ENCODE measurements around the gene IPPK.

The IPPK gene

DNA sequence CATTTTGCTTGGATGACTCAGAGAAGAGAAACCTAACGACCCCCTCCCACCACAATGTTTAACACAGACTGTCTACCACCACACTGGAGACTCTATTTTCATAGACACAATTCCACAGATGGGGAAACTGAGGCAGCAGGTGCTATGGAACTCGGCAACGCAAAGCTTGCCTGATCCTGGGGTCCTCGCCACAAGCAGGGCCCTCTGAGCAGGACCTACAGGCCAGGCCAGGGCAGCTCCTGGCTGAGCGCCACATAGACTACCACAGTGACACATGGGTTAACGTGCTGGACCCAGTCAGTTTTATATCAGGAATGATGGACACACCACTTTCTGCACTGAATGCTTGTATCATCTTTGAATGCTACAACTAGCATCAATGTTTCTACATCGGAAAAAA is 11.8 kb downstream of the IPPK start:
- in situ Hi-C loops (cut with MboI; ENCODE audit: low sequenced_read_pairs) = no loop called here

DNA sequence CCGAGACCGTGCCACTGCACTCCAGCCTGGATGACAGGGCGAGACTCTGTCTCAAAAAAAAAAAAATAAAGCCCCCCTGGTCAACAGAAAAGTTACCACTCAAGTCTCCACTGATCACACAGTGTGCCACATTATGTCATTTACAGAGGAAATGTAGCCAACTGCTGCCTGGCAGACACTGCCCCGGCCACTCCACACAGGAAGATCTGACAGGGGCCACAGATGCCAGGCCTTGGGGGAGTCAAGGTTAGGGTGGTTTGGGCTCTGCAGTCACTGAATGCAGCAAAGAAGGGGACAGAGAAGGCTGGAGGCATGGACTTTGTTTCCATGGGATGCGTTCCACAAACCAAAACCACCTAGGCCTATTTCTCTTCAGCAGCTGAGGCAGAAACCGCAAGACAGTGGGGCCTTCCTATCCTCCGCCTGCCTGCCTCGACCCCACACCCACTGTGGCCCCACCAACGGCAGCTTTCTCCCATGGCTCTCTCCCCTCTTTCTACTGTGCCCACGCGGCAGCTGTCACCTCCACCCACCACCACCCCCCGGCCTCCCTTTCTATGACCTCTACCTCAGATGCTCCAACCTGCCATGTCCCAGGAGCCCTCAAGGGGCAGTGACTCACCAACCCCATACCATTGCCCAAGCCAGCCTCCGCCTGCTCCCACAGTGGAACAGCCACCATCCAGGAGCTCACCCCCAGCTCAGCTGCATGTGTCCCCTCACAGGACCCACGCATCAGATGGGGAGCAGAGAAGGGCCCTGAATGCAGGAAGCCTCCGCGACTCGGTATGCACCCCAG is 12.4 kb downstream of the IPPK start:
- in situ Hi-C loops (cut with MboI; ENCODE audit: low sequenced_read_pairs) = no loop called here

DNA sequence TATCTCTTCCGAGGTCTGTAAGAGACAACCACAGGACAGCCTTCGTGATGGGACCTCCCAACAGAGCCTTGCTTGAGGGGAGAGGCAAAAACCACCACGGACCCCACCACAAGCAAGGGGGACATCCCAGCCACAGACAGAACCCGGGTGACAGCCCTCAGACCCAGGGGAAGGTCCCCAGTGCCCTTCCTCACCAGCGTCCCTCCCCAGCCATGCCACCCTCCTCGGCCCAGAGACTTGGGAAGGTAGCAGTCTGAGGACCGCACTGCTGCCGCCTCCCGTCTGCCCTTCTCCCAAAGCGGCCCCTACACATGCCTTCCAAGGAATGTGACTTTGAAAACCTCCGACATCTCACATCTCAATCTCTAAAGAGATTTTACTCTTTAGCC is 13.4 kb downstream of the IPPK start:
- in situ Hi-C loops (cut with MboI; ENCODE audit: low sequenced_read_pairs) = no loop called here

DNA sequence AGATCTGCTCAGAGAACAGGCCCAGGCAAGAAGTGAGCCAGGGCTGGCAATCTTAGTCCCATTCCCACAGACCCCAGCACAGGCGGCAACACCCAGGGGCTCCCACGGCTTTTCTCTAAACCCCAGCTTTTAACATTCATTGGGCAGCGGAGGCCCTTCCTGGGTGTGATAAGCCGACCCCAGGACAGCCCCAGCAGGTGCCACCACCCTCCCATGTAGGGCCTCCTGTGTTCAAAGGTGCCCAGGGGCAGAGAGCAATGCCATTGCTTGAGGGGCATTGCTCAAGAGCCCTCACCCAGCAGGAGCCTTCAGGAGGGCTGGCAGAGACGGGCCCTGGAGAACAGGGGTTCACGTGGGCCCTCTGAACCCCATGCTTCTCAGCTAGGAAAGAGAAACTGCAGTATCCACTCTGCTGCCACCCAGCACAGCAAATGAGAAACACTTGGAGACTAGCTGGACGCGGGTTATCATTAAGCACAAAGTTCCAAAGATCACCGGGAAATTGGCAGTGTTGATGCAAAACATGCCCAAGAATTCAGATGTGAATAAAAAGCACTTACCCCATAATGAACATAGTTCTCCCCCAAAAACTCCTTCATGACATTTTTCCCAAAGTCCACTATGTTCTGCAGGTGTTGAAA is 13.9 kb downstream of the IPPK start:
- in situ Hi-C loops (cut with MboI; ENCODE audit: low sequenced_read_pairs) = no loop called here

GRCh38 chr9:92655366-92655765 is 14.6 kb downstream of the IPPK start:
- in situ Hi-C loops (cut with MboI; ENCODE audit: low sequenced_read_pairs) = no loop called here

DNA sequence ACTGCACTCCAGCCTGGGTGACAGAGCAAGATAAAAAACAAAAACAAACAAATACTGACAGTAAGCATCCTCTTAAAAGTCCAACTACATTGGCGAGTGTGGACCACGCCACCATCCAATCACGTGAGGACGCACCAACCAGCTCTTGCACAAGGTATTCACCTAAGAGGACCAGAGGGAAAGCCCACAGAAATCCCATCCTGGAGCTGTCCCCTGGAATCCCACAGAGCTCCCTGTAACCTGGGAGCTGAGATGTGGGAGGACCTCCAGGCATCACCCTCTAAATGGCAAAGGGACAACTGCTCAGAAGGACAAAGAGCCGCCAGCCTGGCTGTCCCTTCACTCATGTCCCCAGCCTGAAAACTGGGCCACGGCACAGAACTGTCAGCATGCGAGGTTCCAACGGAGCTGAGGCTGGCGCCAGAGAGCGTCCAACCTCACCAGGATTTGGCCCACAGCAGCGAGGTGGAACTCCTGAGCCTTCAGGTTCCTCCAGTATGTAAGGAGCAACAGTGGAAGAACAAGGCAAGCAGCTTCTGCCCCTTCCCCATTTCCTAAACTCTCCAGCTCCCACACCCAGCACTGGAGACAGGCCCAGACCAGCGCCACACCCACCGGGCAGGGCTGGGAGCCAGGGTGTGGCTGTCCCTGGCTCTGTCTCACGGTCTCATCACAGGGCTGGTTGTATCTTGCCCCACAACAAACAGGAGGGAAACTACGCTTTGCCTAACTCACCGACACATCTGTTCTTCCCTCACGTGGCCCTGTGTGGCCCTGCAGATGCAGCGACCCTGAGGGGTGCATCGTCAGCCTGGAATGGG is 15.2 kb downstream of the IPPK start:
- in situ Hi-C loops (cut with MboI; ENCODE audit: low sequenced_read_pairs) = no loop called here

- in situ Hi-C loops (cut with MboI; ENCODE audit: low sequenced_read_pairs) = no loop called here
Observed at GRCh38 chr9:92652461-92652860, 17.5 kb downstream of the IPPK start.

DNA sequence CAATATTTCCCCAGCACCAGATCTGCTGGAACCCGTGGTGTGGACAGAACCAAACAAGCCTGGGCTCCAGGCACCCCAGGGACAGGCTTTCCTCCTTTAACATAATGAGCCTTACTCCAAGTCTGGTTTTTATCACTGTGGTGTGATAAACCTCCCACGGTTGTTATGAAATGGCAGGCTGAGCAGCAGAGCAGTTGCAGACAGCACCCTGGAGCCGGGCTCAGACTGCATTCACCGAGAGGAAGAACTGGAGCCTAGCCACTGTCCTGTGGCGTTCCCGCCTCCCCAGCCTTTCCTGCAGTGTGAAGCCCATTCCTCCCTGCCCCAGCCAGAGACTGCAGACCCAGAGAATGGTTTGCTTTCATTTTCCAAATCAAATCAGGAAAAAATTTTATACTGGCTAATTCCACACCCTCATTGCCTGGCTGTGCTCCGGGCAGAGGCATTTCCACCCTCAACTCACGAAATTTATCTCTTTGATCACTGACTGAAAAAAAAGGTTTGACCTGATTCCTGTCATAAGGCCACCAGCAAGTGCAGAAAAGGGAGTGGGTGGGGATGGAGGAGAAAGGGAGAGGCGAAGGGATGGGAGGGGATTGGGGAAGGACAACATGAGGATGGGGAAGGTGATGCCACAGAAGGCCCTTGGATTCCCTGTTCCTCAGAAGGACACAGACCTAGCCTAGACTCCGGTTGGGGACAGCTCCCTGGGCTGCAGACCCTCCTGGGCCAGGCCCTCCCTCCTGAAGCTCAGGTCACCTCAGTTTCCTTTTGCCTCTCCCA is 18.9 kb downstream of the IPPK start:
- in situ Hi-C loops (cut with MboI; ENCODE audit: low sequenced_read_pairs) = no loop called here

DNA sequence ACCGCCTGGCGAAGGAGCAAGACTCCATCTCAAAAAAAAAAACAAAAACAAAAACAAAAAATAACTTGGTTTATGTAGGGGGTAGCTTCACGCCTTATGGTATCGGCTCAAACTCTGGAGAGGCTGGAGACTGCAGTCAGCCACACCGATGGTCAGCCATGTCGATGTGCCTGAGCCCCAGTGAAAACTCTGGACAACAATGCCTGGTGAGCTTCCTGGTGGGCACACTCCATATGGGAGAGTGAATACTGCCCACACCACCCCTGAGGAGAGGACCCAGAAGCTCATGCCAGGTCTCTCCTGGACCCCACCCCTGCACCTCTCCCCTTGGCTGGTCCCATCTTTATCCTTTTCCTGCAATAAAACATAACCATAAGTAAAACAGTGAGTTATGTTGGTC is 19.6 kb downstream of the IPPK start:
- in situ Hi-C loops (cut with MboI; ENCODE audit: low sequenced_read_pairs) = no loop called here

DNA sequence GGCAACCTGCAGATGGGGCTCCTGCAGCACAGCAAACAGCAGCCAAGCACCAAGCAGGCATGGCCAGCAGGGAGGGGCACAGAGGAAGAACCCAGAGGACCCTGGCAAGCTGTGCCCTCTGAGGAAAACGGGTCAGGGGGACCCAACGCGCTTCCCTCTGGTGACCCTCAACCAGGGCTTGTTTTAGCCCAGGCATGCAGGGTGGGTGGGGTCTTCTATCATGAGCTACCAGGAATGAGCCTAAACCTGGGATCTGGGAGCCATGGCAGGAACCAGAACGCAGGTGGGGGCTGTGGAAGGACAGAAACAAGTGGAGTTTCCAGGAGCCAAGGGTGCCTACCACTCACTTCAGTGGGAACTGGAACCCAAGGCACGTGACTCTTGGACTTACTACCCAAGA is 20.9 kb downstream of the IPPK start:
- in situ Hi-C loops (cut with MboI; ENCODE audit: low sequenced_read_pairs) = loop anchor here (25.0 kb wide), 1 partner anchor 512 kb away; no protein-coding TSS in a partner anchor

DNA sequence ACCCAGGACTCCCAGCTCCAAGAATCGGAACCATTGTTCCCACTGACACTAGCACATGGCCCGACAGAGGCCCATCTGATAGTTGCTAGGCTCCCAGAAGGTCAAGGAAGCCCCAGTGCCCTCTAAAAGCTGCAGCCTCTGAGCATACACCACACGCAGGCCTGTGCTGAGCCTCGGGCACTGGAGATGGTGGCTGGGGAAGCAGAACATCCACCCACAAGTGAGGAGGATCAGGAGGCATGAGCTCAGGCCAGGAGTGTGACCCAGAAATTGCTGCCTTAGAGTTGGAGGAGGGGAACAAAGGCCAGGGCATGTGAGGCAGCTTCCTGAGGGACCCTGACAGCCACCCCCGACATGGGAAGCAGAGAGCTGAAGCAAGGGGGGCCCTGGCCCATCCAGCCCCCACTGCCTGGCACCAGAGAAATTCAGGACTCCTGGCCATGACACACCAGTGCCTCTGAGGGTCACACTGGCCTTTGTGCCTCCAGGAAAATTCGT is 21.4 kb downstream of the IPPK start:
- in situ Hi-C loops (cut with MboI; ENCODE audit: low sequenced_read_pairs) = loop anchor here (25.0 kb wide), 1 partner anchor 511 kb away; no protein-coding TSS in a partner anchor

GRCh38 chr9:92647671-92648473 is 22.1 kb downstream of the IPPK start:
- in situ Hi-C loops (cut with MboI; ENCODE audit: low sequenced_read_pairs) = loop anchor here (25.0 kb wide), 1 partner anchor 511 kb away; no protein-coding TSS in a partner anchor

- in situ Hi-C loops (cut with MboI; ENCODE audit: low sequenced_read_pairs) = loop anchor here (25.0 kb wide), 1 partner anchor 508 kb away; no protein-coding TSS in a partner anchor
Observed at GRCh38 chr9:92645041-92645440, 24.9 kb downstream of the IPPK start.

DNA sequence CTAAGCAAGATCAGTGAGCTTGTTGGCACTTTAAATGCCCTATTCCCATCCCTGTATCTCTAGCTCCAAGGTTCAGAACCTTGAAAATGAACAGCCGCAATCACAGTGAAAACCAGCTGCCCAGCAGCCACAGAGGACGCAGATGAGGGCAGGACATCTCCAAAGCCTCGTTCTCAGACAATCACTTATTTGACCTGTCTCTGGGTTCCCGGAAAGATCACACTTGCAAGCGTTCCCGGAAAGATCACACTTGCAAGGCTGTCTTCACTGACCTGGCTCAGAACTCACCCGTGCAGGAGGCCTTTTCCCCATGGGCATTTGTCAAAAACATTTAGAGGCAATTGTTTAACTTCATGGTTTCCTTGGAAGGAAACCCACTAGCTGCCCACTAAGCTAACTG is 25.7 kb downstream of the IPPK start:
- in situ Hi-C loops (cut with MboI; ENCODE audit: low sequenced_read_pairs) = loop anchor here (25.0 kb wide), 1 partner anchor 507 kb away; no protein-coding TSS in a partner anchor

DNA sequence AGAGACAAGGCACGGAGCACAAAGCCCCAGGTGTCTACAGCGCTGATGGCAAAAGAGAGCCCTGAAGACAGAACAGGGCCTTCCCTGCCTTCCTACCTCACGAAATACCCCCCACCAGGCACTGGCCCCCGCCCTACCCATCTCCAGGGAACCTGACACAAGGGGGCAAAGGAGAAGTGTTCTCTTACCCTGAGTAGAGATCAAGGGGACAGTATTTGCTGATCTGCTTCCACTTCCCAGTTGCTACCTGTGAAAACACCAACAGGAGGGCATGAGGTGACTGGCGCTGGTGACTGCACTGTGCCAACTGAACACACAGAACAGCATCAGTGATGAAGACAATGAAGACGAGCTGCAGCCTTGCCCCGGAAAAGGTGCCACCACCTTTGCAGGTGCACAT is 27.4 kb downstream of the IPPK start:
- in situ Hi-C loops (cut with MboI; ENCODE audit: low sequenced_read_pairs) = loop anchor here (25.0 kb wide), 1 partner anchor 505 kb away; no protein-coding TSS in a partner anchor

DNA sequence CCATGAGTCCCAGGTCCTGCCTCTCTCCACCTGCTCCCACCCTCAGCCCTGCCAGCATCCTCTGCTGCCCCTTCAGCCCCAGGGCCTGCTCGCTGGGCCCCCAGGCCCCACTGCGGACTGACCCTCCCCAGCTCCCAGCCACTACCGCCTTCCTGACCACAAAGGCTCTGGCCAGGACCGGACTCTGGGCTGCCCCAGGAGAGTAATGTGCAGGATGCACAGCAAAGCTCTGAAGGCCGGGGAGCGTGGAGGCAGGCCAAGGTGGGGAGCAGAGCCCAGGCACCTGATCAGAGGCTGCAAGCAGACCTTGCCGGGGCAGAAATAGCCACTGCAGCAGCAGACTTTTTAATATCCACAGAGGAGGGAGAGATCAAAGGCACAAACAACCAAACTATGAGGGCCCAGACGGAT is 27.9 kb downstream of the IPPK start:
- in situ Hi-C loops (cut with MboI; ENCODE audit: low sequenced_read_pairs) = loop anchor here (25.0 kb wide), 1 partner anchor 505 kb away; no protein-coding TSS in a partner anchor

- in situ Hi-C loops (cut with MboI; ENCODE audit: low sequenced_read_pairs) = loop anchor here (25.0 kb wide), 1 partner anchor 504 kb away; no protein-coding TSS in a partner anchor
Observed at GRCh38 chr9:92641092-92641809, 28.7 kb downstream of the IPPK start.

DNA sequence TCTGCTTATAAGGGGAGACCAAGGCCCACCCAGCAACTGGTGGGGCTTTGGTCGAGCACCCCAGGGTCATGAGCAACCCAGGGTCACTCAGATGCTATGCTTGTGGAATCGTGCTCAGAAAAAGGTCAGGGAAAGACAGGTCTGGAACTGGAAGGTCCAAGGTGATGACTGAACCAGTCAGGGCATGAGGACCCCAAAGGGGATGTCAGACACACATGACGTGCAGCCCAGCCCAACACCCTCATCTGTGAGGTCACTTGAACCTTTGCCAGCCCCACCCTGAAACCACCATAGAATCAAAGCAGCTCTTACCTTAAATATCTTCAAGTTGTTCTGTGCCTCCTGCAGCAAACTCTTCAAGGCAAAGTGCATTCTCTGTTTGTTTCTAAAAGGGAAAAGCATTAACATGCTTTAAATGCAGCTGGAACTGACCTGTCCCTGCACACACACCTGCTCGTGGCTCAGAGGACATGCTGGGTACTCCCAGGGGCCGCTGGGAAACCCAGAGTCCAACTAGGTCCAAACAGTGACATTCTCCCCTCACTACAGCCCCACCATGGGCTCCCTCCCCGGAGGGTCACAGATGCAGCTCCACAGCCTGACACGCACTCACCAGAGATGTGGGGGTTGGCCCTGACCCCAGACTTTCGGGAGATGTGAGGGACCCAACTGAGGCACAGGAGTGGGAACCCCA is 29.4 kb downstream of the IPPK start:
- in situ Hi-C loops (cut with MboI; ENCODE audit: low sequenced_read_pairs) = loop anchor here (25.0 kb wide), 1 partner anchor 503 kb away; no protein-coding TSS in a partner anchor

Data from HL-60/S4 treated with retinoic acid at 250 ng/mL for 4 days and 3 days (cell line).